H1 (cell line): ENCODE data around the gene AADACL2. TPM values are rescaled to one million over a fixed set of nuclear protein-coding genes. Genes with fewer than 3 reads are reported as not detected.

Source experiments
- CTCF ChIA-PET: fragments of 300-600 bp; sonication (Branson Sonifier 250); formaldehyde crosslinking; loops from one replicate; lab custom pipeline; 2021; ENCODE audit not compliant: partially characterized antibody; lab: Charles Lee
- POLR2A ChIA-PET: fragments of 300-600 bp; sonication (Branson Sonifier 250); formaldehyde crosslinking; loops from one replicate; lab custom pipeline; 2021; ENCODE audit warnings: inconsistent platforms; ENCODE audit not compliant: partially characterized antibody; lab: Charles Lee
- DNase-seq, 2 experiments: peaks; one replicate each; pipeline versions ENCODE4 v3.0.0 to v3.0.0-alpha.2; 2010 to 2022; ENCODE audit warnings: low spot score in 2 of 2, low read depth in 1 of 2, mixed read lengths in 1 of 2
- FAIRE-seq: peaks from 2 replicates; lab custom pipeline; 2011; peaks lifted over from hg19 to GRCh38; lab: Jason Lieb, UNC
- H2AFZ ChIP-seq: 2 replicates; pipeline ENCODE4 v1.8.1; 2012; ENCODE audit warnings: low read length, inconsistent platforms
- H2AK5ac ChIP-seq: 2 replicates; pipeline ENCODE4 v1.6.1; 2013; ENCODE audit warnings: low read depth, low read length
- H2BK120ac ChIP-seq: replicated peaks from 2 replicates; pipeline ENCODE3; 2013; ENCODE audit warnings: low read depth, low read length, inconsistent platforms
- H2BK12ac ChIP-seq: 2 replicates; pipeline ENCODE4 v1.6.1; 2013; ENCODE audit warnings: low read depth, low read length
- H2BK15ac ChIP-seq: 2 replicates; pipeline ENCODE4 v1.6.1; 2013; ENCODE audit warnings: low read length
- H2BK20ac ChIP-seq: 2 replicates; pipeline ENCODE4 v1.6.1; 2013; ENCODE audit warnings: low read length
- H2BK5ac ChIP-seq: 2 replicates; pipeline ENCODE4 v1.6.1; 2013; ENCODE audit warnings: low read depth, low read length
- H3K14ac ChIP-seq: 2 replicates; pipeline ENCODE4 v1.6.1; 2013; ENCODE audit warnings: inconsistent platforms; ENCODE audit not compliant: insufficient read length
- H3K18ac ChIP-seq: 2 replicates; pipeline ENCODE4 v1.6.1; 2013; ENCODE audit warnings: low read length; ENCODE audit errors: extremely low read depth
- H3K23ac ChIP-seq: 2 replicates; pipeline ENCODE4 v1.6.1; 2013; ENCODE audit warnings: inconsistent platforms; ENCODE audit not compliant: insufficient read length
- H3K23me2 ChIP-seq: 2 replicates; pipeline ENCODE4 v1.6.1; 2013; ENCODE audit warnings: low read depth, low read length
- H3K27ac ChIP-seq: 2 replicates; pipeline ENCODE4 v1.6.1; 2011; ENCODE audit warnings: low read depth, low read length, inconsistent platforms
- H3K27me3 ChIP-seq, 4 experiments: replicated peaks in 1 of 4; 1 replicate in 1 of 4; 2 replicates in 3 of 4; pipeline versions ENCODE4 v1.6.1 to v1.8.1; 2011 to 2013; ENCODE audit warnings: low read length in 3 of 4, mild to moderate bottlenecking in 3 of 4, inconsistent platforms in 2 of 4, mixed read lengths in 2 of 4, moderate library complexity in 1 of 4; ENCODE audit not compliant: control insufficient read depth in 3 of 4, insufficient read depth in 3 of 4; ENCODE audit errors: extremely low read depth in 1 of 4
- H3K36me3 ChIP-seq, 4 experiments: 2 replicates each; pipeline versions ENCODE4 v1.6.1 to v1.8.1; 2011 to 2013; ENCODE audit warnings: mild to moderate bottlenecking in 4 of 4, low read length in 3 of 4, moderate library complexity in 2 of 4, control low read depth in 1 of 4, inconsistent platforms in 1 of 4; ENCODE audit not compliant: insufficient read depth in 4 of 4, control insufficient read depth in 2 of 4
- H3K4ac ChIP-seq: replicated peaks from 2 replicates; pipeline ENCODE3; 2013; ENCODE audit warnings: low read length, low read depth, mixed read lengths, inconsistent platforms; ENCODE audit not compliant: insufficient read length
- H3K4me1 ChIP-seq, 4 experiments: replicated peaks in 1 of 4; 1 replicate in 1 of 4; 2 replicates in 3 of 4; pipeline versions ENCODE4 v1.6.1 to v1.8.1; 2011 to 2013; ENCODE audit warnings: low read length in 3 of 4, inconsistent platforms in 2 of 4, mixed read lengths in 1 of 4; ENCODE audit not compliant: insufficient read depth in 4 of 4, control insufficient read depth in 3 of 4
- H3K4me2 ChIP-seq, 2 experiments: 2 replicates each; pipeline versions ENCODE4 v1.6.1 to v1.8.1; 2011 to 2013; ENCODE audit warnings: low read depth in 2 of 2, low read length in 2 of 2, control low read depth in 1 of 2, inconsistent platforms in 1 of 2, mild to moderate bottlenecking in 1 of 2; ENCODE audit not compliant: insufficient read depth in 1 of 2
- H3K4me3 ChIP-seq, 4 experiments: fragments of 200-600, 300-600 bp in 1 of 4; sonication (generic), shearing (Covaris generic), sonication (Bioruptor Twin) in 1 of 4; 2 replicates each; pipeline versions ENCODE4 v1.5.1 to v1.8.1; 2011 to 2016; ENCODE audit warnings: low read length in 4 of 4, low read depth in 3 of 4, control low read depth in 2 of 4, inconsistent platforms in 2 of 4, mild to moderate bottlenecking in 2 of 4, mixed read lengths in 1 of 4, moderate library complexity in 1 of 4; ENCODE audit not compliant: insufficient read depth in 2 of 4; ENCODE audit errors: extremely low read depth in 1 of 4
- H3K56ac ChIP-seq: replicated peaks from 2 replicates; pipeline ENCODE3; 2013; ENCODE audit warnings: low read depth, mild to moderate bottlenecking, mixed read lengths, low read length, inconsistent platforms; ENCODE audit not compliant: insufficient read length
- H3K79me1 ChIP-seq: 2 replicates; pipeline ENCODE4 v1.6.1; 2013; ENCODE audit warnings: low read depth, low read length, control low read depth
- H3K79me2 ChIP-seq, 2 experiments: 2 replicates each; pipeline versions ENCODE4 v1.6.1 to v1.8.1; 2012 to 2013; ENCODE audit warnings: low read length in 2 of 2, mild to moderate bottlenecking in 2 of 2, inconsistent platforms in 1 of 2; ENCODE audit not compliant: insufficient read depth in 2 of 2, control insufficient read depth in 1 of 2
- H3K9ac ChIP-seq, 4 experiments: replicated peaks in 1 of 4; 1 replicate in 1 of 4; 2 replicates in 3 of 4; pipeline versions ENCODE4 v1.6.1 to v1.8.1; 2011 to 2013; ENCODE audit warnings: low read depth in 3 of 4, low read length in 3 of 4, control low read depth in 2 of 4, mild to moderate bottlenecking in 2 of 4, moderate library complexity in 2 of 4, inconsistent platforms in 1 of 4; ENCODE audit errors: extremely low read depth in 1 of 4
- H3K9me3 ChIP-seq, 2 experiments: 2 replicates each; pipeline versions ENCODE4 v1.6.1 to v1.8.1; 2012 to 2013; ENCODE audit warnings: mild to moderate bottlenecking in 2 of 2, moderate library complexity in 2 of 2, control low read depth in 1 of 2, inconsistent platforms in 1 of 2, low read depth in 1 of 2, low read length in 1 of 2, mixed read lengths in 1 of 2; ENCODE audit not compliant: insufficient read depth in 2 of 2
- H4K20me1 ChIP-seq, 2 experiments: replicated peaks in 1 of 2; 2 replicates each; pipeline versions ENCODE3 to v1.8.1; 2011 to 2013; ENCODE audit warnings: inconsistent platforms in 2 of 2, low read length in 2 of 2, mild to moderate bottlenecking in 1 of 2; ENCODE audit not compliant: insufficient read depth in 2 of 2, control insufficient read depth in 1 of 2
- H4K5ac ChIP-seq: 2 replicates; pipeline ENCODE4 v1.6.1; 2013; ENCODE audit warnings: low read length, low read depth, mixed read lengths, inconsistent platforms; ENCODE audit not compliant: insufficient read length
- H4K8ac ChIP-seq: 2 replicates; pipeline ENCODE4 v1.8.0; 2013; ENCODE audit warnings: mild to moderate bottlenecking, moderate library complexity, low read length, inconsistent platforms; ENCODE audit not compliant: insufficient read depth; ENCODE audit errors: extremely low read depth
- H4K91ac ChIP-seq: replicated peaks from 2 replicates; pipeline ENCODE3; 2013; ENCODE audit warnings: low read length, mixed read lengths, inconsistent platforms; ENCODE audit not compliant: insufficient read length
- CBX8 ChIP-seq: fragments of 300-800, 300-1000 bp; sonication (generic); IDR thresholded peaks from 2 replicates; pipeline ENCODE4 v1.7.1; 2016; ENCODE audit warnings: low read depth, low read length, borderline replicate concordance
- GABPA ChIP-seq: IDR thresholded peaks from 2 replicates; pipeline ENCODE4 v1.6.1; 2011; ENCODE audit warnings: mild to moderate bottlenecking, low read length, moderate library complexity, borderline replicate concordance; ENCODE audit not compliant: insufficient read depth
- HDAC6 ChIP-seq: IDR thresholded peaks from one replicate; pipeline ENCODE4 v1.7.1; 2012; ENCODE audit warnings: low read depth, mild to moderate bottlenecking, inconsistent platforms, low read length, moderate library complexity
- KDM4A ChIP-seq: IDR thresholded peaks from one replicate; pipeline ENCODE4 v1.7.1; 2012; ENCODE audit warnings: low read depth, mild to moderate bottlenecking, moderate library complexity, low read length, inconsistent platforms; ENCODE audit not compliant: severe bottlenecking
- NANOG ChIP-seq: IDR thresholded peaks from 2 replicates; pipeline ENCODE4 v1.6.1; 2011; ENCODE audit warnings: low read length, low read depth, mild to moderate bottlenecking, inconsistent platforms; ENCODE audit not compliant: insufficient read depth, poor library complexity, severe bottlenecking
- WGBS, 2 experiments: shearing (Covaris generic) in 1 of 2; methylation state at CpG; one replicate each; pipeline versions ENCODE4 v1.1.6 to v1.1.7; 2013 to 2015; ENCODE audit warnings: low lambda C conversion rate in 2 of 2, mixed read lengths in 2 of 2, inconsistent platforms in 1 of 2, low coverage in 1 of 2, missing lambda C conversion rate in 1 of 2; ENCODE audit not compliant: insufficient replicate concordance in 2 of 2, insufficient coverage in 1 of 2, insufficient read length in 1 of 2; ENCODE audit errors: extremely low coverage in 1 of 2, missing lambda C conversion rate in 1 of 2; 5-methylcytosine and 5-hydroxymethylcytosine counted together
- polyA plus RNA-seq, 7 experiments: library from polyadenylated mRNA; depleted of rRNA in 3 of 7; stranded (reverse) in 5 of 7; unstranded in 2 of 7; fragments of >200 nt in 5 of 7; fragments of 200-250 nt in 2 of 7; gene quantifications; 1 replicate in 5 of 7; 2 replicates in 1 of 7; 4 replicates in 1 of 7; pipeline versions ENCODE4 v1.2.1 to v1.2.3, GENCODE V29; 2011 to 2013; ENCODE audit warnings: missing spikeins in 2 of 7, mixed read lengths in 2 of 7
- total RNA-seq: library from RNA; stranded (reverse); fragmentation: NEBNext Ultra II Directional; extraction: Animal tissue kit (Norgen Biotek cat#: 25700); gene quantifications from 2 replicates; pipeline ENCODE4 v1.2.1, GENCODE V29; 2021

AADACL2 gene
- total and polyA plus RNA-seq, 2 of the 8 experiments (the other 6 are each of a cell fraction or from before 2014, with no cell fraction given), result not detected

DNA sequence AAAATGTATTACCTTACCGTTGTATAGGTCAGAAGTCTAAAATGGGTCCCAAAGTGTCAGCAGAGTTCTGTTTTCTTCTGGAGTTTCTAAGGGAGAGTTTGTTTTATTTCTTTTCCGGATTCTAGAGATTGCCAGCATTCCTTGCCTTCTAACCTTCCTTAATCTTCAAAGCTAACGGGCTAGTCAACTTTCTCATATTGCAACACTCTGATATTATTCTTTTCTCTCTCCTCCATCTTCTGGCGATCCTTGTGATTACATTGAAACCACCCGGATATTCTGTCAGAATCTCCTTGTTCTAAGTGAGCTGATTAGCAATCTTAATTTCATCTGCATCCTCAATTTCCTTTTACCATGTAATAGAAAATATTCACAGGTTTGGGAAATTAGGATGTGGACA is 36.2 kb upstream of the AADACL2 start:
- H3K79me2 ChIP-seq, result no peaks in the 10 kb centered on the region
- no peak overlapping the region for H4K5ac ChIP-seq
- WGBS, 2 experiments, result 92% methylated on average over 5 of the region's 5 CpGs; no CpG with 5 or more reads in 1 of the 2 experiments
- H4K91ac ChIP-seq, result no peak overlapping the region
- no peak overlapping the region for H2AFZ ChIP-seq
- H2BK20ac ChIP-seq, result no peak overlapping the region
- no peaks in the 10 kb centered on the region for H3K27me3 ChIP-seq
- ChIA-PET POLR2A (no interaction called here), CTCF (no interaction called here)
- no peaks in the 10 kb centered on the region for H3K36me3 ChIP-seq
- no peak for DNase-seq
- no peaks in the 10 kb centered on the region for H4K20me1 ChIP-seq
- peaks cover 3 to 11% of the 10 kb centered on the region in 2 experiments for H3K9me3 ChIP-seq
- H3K14ac ChIP-seq, result no peak overlapping the region
- H3K27ac ChIP-seq, result no peak overlapping the region
- H2AK5ac ChIP-seq, result no peak overlapping the region
- no peak overlapping the region for H3K4me2 ChIP-seq
- no peak overlapping the region for H2BK15ac ChIP-seq
- H2BK5ac ChIP-seq, result no peak overlapping the region
- H3K4me1 ChIP-seq, result no peaks in the 10 kb centered on the region
- no peak overlapping the region for H3K4me3 ChIP-seq
- H2BK120ac ChIP-seq, result no peak overlapping the region
- no peak overlapping the region for H3K4ac ChIP-seq
- H3K56ac ChIP-seq, result no peak overlapping the region
- no peak overlapping the region for H4K8ac ChIP-seq
- no peak for FAIRE-seq
- no peak overlapping the region for H3K18ac ChIP-seq
- no peak overlapping the region for H3K23ac ChIP-seq
- no peaks in the 10 kb centered on the region for H3K79me1 ChIP-seq
- no peaks in the 10 kb centered on the region for H3K23me2 ChIP-seq
- TF ChIP-seq GABPA (no peak), CBX8 (no peak), KDM4A (no peak), HDAC6 (no peak), NANOG (no peak)
- H3K9ac ChIP-seq, result no peak overlapping the region
- H2BK12ac ChIP-seq, result no peak overlapping the region
